ENCODE measurements around the gene BMP6. TPM values are rescaled to one million over a fixed set of nuclear protein-coding genes. Genes with fewer than 3 reads are reported as not detected.

BMP6 gene
- total and polyA plus RNA-seq, 2 experiments from 2014 or later, result 0.84 to 2.8 TPM

- TF ChIP-seq REST (IDR thresholded peaks at IDR 0.05; ENCODE audit: unreplicated experiment) (no peak), EZH2phosphoT487 (IDR thresholded peaks at IDR 0.05; ENCODE audit: unreplicated experiment) (no peak), JUNB (IDR thresholded peaks at IDR 0.05; ENCODE audit: unreplicated experiment) (no peak), CTCF (conservative IDR thresholded peaks at IDR 0.05; ENCODE audit: low read depth in 2 of 2) (no peak), ZNF114 (CRISPR knock-in tag; IDR thresholded peaks at IDR 0.05) (no peak), CREB1 (CRISPR knock-in tag; IDR thresholded peaks at IDR 0.05; ENCODE audit: low read depth) (no peak)
Measured at GRCh38 chr6:7901056-7901455, 175.2 kb downstream of the BMP6 start (continued).

- H3K9me3 Mint-ChIP-seq, result no peaks in the 10 kb centered on the region
- ATAC-seq, result no peak
- Histone ChIP-seq H3K36me3 (ENCODE audit: insufficient read depth) (peaks cover 18% of the 10 kb centered on the region; the same call in 1 of the 2 replicates), H3F3A (replicated peaks; ENCODE audit: low read depth) (no peaks in the 10 kb centered on the region), H4K20me1 (replicated peaks; ENCODE audit: insufficient read depth) (peaks cover 27% of the 10 kb centered on the region), H3K4me3 (no peak overlapping the region), H3K9me2 (ENCODE audit: insufficient read depth) (no peaks in the 10 kb centered on the region), H3K27me3 (ENCODE audit: insufficient read depth) (no peaks in the 10 kb centered on the region), H3K4me1 (ENCODE audit: insufficient read depth) (no peaks in the 10 kb centered on the region), H3K4me2 (no peak overlapping the region), H2AFZ (no peak overlapping the region), H3K79me2 (replicated peaks; ENCODE audit: insufficient read depth) (peaks cover 36% of the 10 kb centered on the region), H3K27ac (ENCODE audit: low read depth) (no peak overlapping the region)
- no peak overlapping the region for H3K27ac Mint-ChIP-seq
- no peak for DNase-seq (ENCODE audit: low spot score)
- peaks cover 82% of the 10 kb centered on the region for H3K36me3 Mint-ChIP-seq (ENCODE audit: low read depth)
- H3K4me1 Mint-ChIP-seq, result no peaks in the 10 kb centered on the region
- H3K27me3 Mint-ChIP-seq (ENCODE audit: insufficient read depth, low read depth, poor library complexity), result peaks cover 3% of the 10 kb centered on the region
- no peak overlapping the region for H3K4me3 Mint-ChIP-seq
- TF ChIP-seq STAT1 (IDR thresholded peaks at IDR 0.05; ENCODE audit: unreplicated experiment) (no peak), NANOG (IDR thresholded peaks at IDR 0.05; ENCODE audit: borderline replicate concordance) (no peak), EZH2 (IDR thresholded peaks at IDR 0.05; ENCODE audit: low read depth, unreplicated experiment) (no peak), CREB1 (CRISPR knock-in tag; IDR thresholded peaks at IDR 0.05; ENCODE audit: low read depth) (no peak), ETS1 (IDR thresholded peaks at IDR 0.05) (no peak), ZNF114 (CRISPR knock-in tag; IDR thresholded peaks at IDR 0.05) (no peak), ZNF331 (CRISPR knock-in tag; IDR thresholded peaks at IDR 0.05; ENCODE audit: low read depth) (no peak), EZH2phosphoT487 (IDR thresholded peaks at IDR 0.05; ENCODE audit: unreplicated experiment) (no peak), POLR2AphosphoS5 (IDR thresholded peaks at IDR 0.05; ENCODE audit: low read depth) (no peak), REST (IDR thresholded peaks at IDR 0.05; ENCODE audit: unreplicated experiment) (no peak)
Measured at GRCh38 chr6:7901780-7902179, 175.9 kb downstream of the BMP6 start.
